ENCODE data around the gene LARGE1. TPM values are rescaled to one million over a fixed set of nuclear protein-coding genes. Genes with fewer than 3 reads are reported as not detected.

The LARGE1 gene
- total RNA-seq, 2 experiments from 2014 or later = 0.18 to 0.58 TPM

GRCh38 chr22:33746501-33746928, 173.8 kb downstream of the LARGE1 start:
- DNase-seq = no peak
- no peak for ATAC-seq
- CTCF ChIA-PET = no interaction called here
- Mint-ChIP-seq H3K4me3 (no peak overlapping the region), H3K9me3 (ENCODE audit: insufficient read depth) (peaks cover 14% of the 10 kb centered on the region), H3K36me3 (ENCODE audit: low read depth) (no peaks in the 10 kb centered on the region), H3K27ac (no peak overlapping the region), H3K4me1 (ENCODE audit: low read depth) (no peaks in the 10 kb centered on the region), H3K27me3 (ENCODE audit: low read depth) (no peaks in the 10 kb centered on the region)
- POLR2A ChIA-PET = no interaction called here

DNA sequence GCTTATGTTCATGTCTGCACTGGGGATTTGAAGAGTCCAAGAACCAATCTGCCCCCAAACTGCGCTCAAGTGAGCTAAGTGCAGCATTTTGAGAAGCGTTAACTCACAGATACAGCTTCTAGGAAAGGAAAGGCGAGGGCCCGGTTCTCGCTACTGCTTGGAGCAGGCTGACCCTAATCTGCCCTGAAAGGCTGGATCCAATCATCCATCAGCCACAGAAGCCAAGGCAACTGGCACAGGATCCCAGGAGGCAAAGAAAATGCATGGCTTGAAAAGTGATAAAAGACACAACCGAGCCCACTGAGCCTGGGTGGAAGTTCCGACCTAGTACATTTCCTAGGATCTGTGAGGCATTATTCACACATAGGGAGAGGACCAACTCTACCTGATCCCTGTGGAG, 174.8 kb downstream of the LARGE1 start:
- ChIA-PET POLR2A (no interaction called here), CTCF (no interaction called here)
- no peaks in the 10 kb centered on the region for H3K36me3 Mint-ChIP-seq (ENCODE audit: low read depth)
- DNase-seq = no peak
- no peaks in the 10 kb centered on the region for H3K4me1 Mint-ChIP-seq (ENCODE audit: low read depth)
- H3K4me3 Mint-ChIP-seq = no peak overlapping the region
- no peaks in the 10 kb centered on the region for H3K27me3 Mint-ChIP-seq (ENCODE audit: low read depth)
- peaks cover 14% of the 10 kb centered on the region for H3K9me3 Mint-ChIP-seq (ENCODE audit: insufficient read depth)
- ATAC-seq = no peak
- H3K27ac Mint-ChIP-seq = no peak overlapping the region

DNA sequence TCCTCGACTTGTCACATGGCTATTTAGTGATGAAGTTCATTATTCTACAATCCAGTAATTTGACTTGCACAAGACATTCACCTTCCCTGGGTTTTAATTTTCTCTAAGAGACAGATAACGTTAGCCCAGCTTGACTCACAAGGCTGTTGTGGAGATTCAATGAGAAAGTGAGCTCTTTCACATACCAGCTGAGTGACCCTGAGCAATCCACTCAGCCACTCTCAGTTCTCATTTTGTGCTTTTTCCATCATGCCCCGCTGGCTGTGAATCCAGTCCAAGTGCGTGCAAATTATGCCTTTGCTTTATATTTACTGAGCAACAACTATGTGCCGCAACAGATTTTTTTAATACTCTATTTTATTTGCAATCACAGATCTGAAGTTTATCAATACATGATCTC, 176.5 kb downstream of the LARGE1 start:
- no peaks in the 10 kb centered on the region for H3K36me3 Mint-ChIP-seq (ENCODE audit: low read depth)
- DNase-seq (no peak), ATAC-seq (no peak)
- ChIA-PET CTCF (no interaction called here), POLR2A (no interaction called here)
- H3K4me3 Mint-ChIP-seq = no peak overlapping the region
- H3K27me3 Mint-ChIP-seq (ENCODE audit: low read depth) = no peaks in the 10 kb centered on the region
- peaks cover 14% of the 10 kb centered on the region for H3K9me3 Mint-ChIP-seq (ENCODE audit: insufficient read depth)
- H3K27ac Mint-ChIP-seq = no peak overlapping the region
- H3K4me1 Mint-ChIP-seq (ENCODE audit: low read depth) = no peaks in the 10 kb centered on the region

GRCh38 chr22:33741025-33741424, 179.3 kb downstream of the LARGE1 start:
- no peak overlapping the region for H3K27ac Mint-ChIP-seq
- ChIA-PET POLR2A (no interaction called here), CTCF (no interaction called here)
- no peak for ATAC-seq
- no peak for DNase-seq
- H3K36me3 Mint-ChIP-seq (ENCODE audit: low read depth) = no peaks in the 10 kb centered on the region
- H3K27me3 Mint-ChIP-seq (ENCODE audit: low read depth) = no peaks in the 10 kb centered on the region
- no peak overlapping the region for H3K4me3 Mint-ChIP-seq
- peaks cover 10% of the 10 kb centered on the region for H3K9me3 Mint-ChIP-seq (ENCODE audit: insufficient read depth)
- no peaks in the 10 kb centered on the region for H3K4me1 Mint-ChIP-seq (ENCODE audit: low read depth)

DNA sequence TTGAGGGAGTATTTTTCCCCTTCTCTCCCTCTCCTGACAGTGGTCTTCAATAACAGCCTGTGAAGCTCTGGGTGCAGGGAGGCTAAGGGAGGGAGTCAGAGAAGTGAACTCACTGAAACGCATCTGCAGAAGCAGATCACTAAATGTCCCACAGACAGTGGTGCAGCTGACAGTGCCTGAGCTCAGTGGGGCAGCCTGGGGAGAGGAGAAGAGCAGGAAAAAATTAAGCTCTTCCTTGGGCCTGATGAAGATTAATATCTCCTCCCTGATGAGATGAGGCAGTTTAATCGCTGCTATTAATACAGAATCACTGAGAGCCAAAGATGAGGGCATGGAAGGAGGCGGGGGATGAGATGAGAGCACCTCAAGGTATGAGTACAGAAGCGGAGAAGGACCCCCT, 180.8 kb downstream of the LARGE1 start:
- Mint-ChIP-seq H3K27me3 (ENCODE audit: low read depth) (no peaks in the 10 kb centered on the region), H3K9me3 (ENCODE audit: insufficient read depth) (peaks cover 6% of the 10 kb centered on the region), H3K36me3 (ENCODE audit: low read depth) (no peaks in the 10 kb centered on the region), H3K4me1 (ENCODE audit: low read depth) (no peaks in the 10 kb centered on the region), H3K4me3 (no peak overlapping the region), H3K27ac (no peak overlapping the region)
- ATAC-seq = no peak
- DNase-seq = no peak
- ChIA-PET POLR2A (interaction anchor here (0.6 kb wide), 1 partner anchor 102 kb away, joined by 3 read pairs; no protein-coding TSS in a partner anchor), CTCF (no interaction called here)

DNA sequence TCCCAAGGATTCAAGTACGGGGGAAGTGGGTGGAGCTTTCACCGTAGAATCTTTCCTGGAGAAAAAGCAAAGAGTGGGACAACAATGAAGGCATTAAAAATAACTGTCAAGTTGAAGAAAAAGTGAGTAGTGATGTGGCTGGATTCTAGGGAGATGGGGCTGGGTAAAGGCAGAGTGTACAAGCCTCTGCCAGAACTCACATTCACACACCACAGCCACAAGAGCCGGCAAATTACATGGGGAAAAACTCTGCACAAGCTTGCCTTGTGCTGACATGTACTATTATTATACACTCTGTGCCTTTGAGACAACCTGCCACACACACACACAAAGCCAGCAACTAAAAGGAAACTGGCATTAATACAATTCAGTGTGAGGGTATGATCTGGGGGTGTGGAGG, 182.6 kb downstream of the LARGE1 start:
- ATAC-seq (no peak), DNase-seq (no peak)
- no peaks in the 10 kb centered on the region for H3K36me3 Mint-ChIP-seq (ENCODE audit: low read depth)
- no peaks in the 10 kb centered on the region for H3K9me3 Mint-ChIP-seq (ENCODE audit: insufficient read depth)
- no peak overlapping the region for H3K27ac Mint-ChIP-seq
- POLR2A ChIA-PET = no interaction called here
- no peak overlapping the region for H3K4me3 Mint-ChIP-seq
- H3K27me3 Mint-ChIP-seq (ENCODE audit: low read depth) = no peaks in the 10 kb centered on the region
- H3K4me1 Mint-ChIP-seq (ENCODE audit: low read depth) = no peaks in the 10 kb centered on the region
- CTCF ChIA-PET = no interaction called here

GRCh38 chr22:33735978-33736377, 184.3 kb downstream of the LARGE1 start:
- H3K27me3 Mint-ChIP-seq (ENCODE audit: low read depth) = no peaks in the 10 kb centered on the region
- ChIA-PET CTCF (no interaction called here), POLR2A (no interaction called here)
- H3K9me3 Mint-ChIP-seq (ENCODE audit: insufficient read depth) = no peaks in the 10 kb centered on the region
- no peaks in the 10 kb centered on the region for H3K36me3 Mint-ChIP-seq (ENCODE audit: low read depth)
- no peak for ATAC-seq
- no peaks in the 10 kb centered on the region for H3K4me1 Mint-ChIP-seq (ENCODE audit: low read depth)
- no peak overlapping the region for H3K4me3 Mint-ChIP-seq
- H3K27ac Mint-ChIP-seq = no peak overlapping the region
- DNase-seq = no peak

- DNase-seq (no peak), ATAC-seq (no peak)
- no peaks in the 10 kb centered on the region for H3K27me3 Mint-ChIP-seq (ENCODE audit: low read depth)
- no peaks in the 10 kb centered on the region for H3K9me3 Mint-ChIP-seq (ENCODE audit: insufficient read depth)
- POLR2A ChIA-PET = no interaction called here
- H3K27ac Mint-ChIP-seq = no peak overlapping the region
- H3K36me3 Mint-ChIP-seq (ENCODE audit: low read depth) = no peaks in the 10 kb centered on the region
- no peak overlapping the region for H3K4me3 Mint-ChIP-seq
- CTCF ChIA-PET = no interaction called here
- H3K4me1 Mint-ChIP-seq (ENCODE audit: low read depth) = no peaks in the 10 kb centered on the region
Measured at GRCh38 chr22:33728847-33729246, 191.4 kb downstream of the LARGE1 start.

DNA sequence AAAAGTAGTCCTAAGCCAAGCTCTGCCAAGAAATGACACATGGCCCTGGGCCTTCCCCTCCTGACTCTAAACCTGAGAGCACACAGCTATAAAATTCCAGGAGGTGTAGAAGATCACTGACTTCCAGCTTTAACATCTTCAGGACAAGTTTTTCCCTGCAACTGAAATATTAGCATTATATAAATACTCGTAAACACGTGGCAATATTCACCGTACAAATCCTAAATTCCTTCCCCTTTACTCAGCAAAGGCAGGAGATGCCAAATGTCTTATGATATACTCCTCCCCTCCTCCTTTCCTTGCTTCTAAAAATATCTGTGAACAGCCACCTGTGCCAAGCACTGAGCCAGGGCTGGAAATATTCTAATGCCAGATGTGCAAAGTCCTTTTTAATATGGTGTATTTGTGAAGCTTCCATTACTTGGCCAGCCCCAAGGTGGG, 194.0 kb downstream of the LARGE1 start:
- Mint-ChIP-seq H3K4me3 (no peak overlapping the region), H3K36me3 (ENCODE audit: low read depth) (no peaks in the 10 kb centered on the region), H3K9me3 (ENCODE audit: insufficient read depth) (no peaks in the 10 kb centered on the region), H3K27ac (no peak overlapping the region), H3K4me1 (ENCODE audit: low read depth) (no peaks in the 10 kb centered on the region), H3K27me3 (ENCODE audit: low read depth) (no peaks in the 10 kb centered on the region)
- ChIA-PET CTCF (no interaction called here), POLR2A (no interaction called here)
- ATAC-seq (no peak), DNase-seq (no peak)

GRCh38 chr22:33723915-33724314, 196.4 kb downstream of the LARGE1 start:
- H3K4me3 Mint-ChIP-seq = no peak overlapping the region
- no peaks in the 10 kb centered on the region for H3K27me3 Mint-ChIP-seq (ENCODE audit: low read depth)
- DNase-seq (no peak), ATAC-seq (no peak)
- H3K9me3 Mint-ChIP-seq (ENCODE audit: insufficient read depth) = peaks cover 5% of the 10 kb centered on the region
- ChIA-PET CTCF (no interaction called here), POLR2A (no interaction called here)
- no peaks in the 10 kb centered on the region for H3K4me1 Mint-ChIP-seq (ENCODE audit: low read depth)
- H3K36me3 Mint-ChIP-seq (ENCODE audit: low read depth) = no peaks in the 10 kb centered on the region
- H3K27ac Mint-ChIP-seq = no peak overlapping the region

GRCh38 chr22:33722816-33723215, 197.5 kb downstream of the LARGE1 start:
- no peak for ATAC-seq
- Mint-ChIP-seq H3K4me3 (no peak overlapping the region), H3K36me3 (ENCODE audit: low read depth) (no peaks in the 10 kb centered on the region), H3K27me3 (ENCODE audit: low read depth) (no peaks in the 10 kb centered on the region), H3K4me1 (ENCODE audit: low read depth) (no peaks in the 10 kb centered on the region), H3K27ac (no peak overlapping the region), H3K9me3 (ENCODE audit: insufficient read depth) (peaks cover 8% of the 10 kb centered on the region)
- ChIA-PET POLR2A (no interaction called here), CTCF (no interaction called here)
- no peak for DNase-seq

DNA sequence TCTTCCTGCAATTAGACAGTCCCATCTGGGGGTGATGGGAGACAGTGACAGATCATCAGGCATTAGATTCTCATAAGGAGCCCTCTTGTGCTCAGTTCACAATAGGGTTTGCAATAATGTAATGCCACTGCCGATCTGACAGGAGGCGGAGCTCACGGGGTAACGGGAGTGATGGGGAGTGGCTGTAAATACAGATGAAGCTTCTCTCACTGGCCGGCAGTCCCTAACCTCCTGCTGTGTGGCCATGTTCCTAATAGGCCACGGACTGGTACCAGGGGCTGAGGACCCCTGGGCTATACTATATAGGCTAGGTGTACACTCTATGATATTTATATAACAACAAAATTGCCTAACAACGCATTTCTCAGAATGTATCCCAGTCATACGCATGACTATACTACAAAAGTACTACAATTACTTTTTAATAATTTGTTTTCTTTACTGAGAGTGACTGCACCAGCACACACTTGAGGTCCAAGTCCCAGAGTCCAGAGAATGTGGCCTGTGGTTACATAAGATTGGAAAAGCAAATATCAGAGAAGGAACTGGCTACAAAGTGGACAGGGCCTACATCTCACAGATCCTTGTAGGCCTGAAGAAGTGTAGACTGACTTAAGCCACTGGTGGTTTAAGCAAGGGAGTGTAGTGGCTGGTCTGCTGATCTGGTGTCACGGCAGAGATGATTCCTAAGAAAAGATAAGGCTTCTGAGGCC, 200.0 kb downstream of the LARGE1 start:
- Mint-ChIP-seq H3K4me1 (ENCODE audit: low read depth) (no peaks in the 10 kb centered on the region), H3K9me3 (ENCODE audit: insufficient read depth) (peaks cover 8% of the 10 kb centered on the region), H3K27me3 (ENCODE audit: low read depth) (no peaks in the 10 kb centered on the region), H3K4me3 (no peak overlapping the region), H3K36me3 (ENCODE audit: low read depth) (no peaks in the 10 kb centered on the region), H3K27ac (no peak overlapping the region)
- POLR2A ChIA-PET = no interaction called here
- no peak for DNase-seq
- ATAC-seq = no peak
- CTCF ChIA-PET = no interaction called here

GRCh38 chr22:33717694-33718396, 202.4 kb downstream of the LARGE1 start:
- DNase-seq (no peak), ATAC-seq (no peak)
- Mint-ChIP-seq H3K27me3 (ENCODE audit: low read depth) (no peaks in the 10 kb centered on the region), H3K36me3 (ENCODE audit: low read depth) (no peaks in the 10 kb centered on the region), H3K4me3 (no peak overlapping the region), H3K27ac (no peak overlapping the region), H3K9me3 (ENCODE audit: insufficient read depth) (peaks cover 20% of the 10 kb centered on the region), H3K4me1 (ENCODE audit: low read depth) (no peaks in the 10 kb centered on the region)
- CTCF ChIA-PET = no interaction called here
- POLR2A ChIA-PET = no interaction called here
